Measurements from ENCODE around the gene CAVIN2.

Gene CAVIN2

DNA sequence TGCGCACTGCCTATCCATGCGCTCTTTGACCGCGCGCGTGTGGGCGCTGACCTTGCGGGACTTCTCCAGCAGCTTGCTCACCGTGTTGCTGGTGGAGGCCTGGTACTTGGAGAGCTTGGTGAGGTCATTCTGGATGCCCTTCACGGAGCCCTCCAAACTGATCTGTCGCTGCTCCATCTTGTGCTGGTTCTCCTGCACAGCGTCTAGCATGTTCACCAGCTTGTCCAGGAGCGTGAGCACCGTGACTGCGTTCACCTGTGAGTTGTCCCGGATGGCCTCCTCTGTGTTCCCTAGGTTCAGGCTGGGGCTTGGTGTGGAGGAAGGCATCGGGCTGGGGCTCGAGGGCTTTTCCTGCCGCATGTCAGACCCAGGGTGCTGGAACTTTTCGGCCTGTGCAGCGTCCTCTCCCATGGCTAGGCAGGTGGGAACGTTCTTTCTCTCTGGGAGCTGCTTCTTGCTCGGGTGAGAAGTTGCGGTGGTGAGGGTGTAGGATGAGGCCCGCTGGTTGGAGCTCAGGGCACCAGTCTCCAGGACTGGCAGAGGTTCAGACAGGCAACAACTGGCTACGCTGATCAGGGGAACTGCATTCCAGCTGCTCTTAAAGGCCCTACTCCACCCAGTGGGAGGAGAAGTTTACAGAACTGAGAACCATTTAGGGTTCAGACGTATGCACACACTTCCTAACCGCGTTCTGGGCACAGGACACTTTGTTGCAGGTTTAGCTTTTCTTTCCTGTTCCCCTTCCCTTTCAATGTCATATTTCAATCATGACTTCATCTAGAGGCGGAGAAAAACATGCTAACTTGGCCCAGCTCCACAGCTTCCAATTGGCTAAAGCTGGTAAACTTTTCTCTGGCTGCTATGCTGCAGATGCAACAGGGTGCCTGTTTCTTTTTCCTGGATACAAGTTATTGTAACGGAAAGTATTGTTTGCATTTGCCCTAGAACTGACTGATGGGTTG, at the start of gene CAVIN2:
Gene CAVIN2, minus strand, starts transcription at position 574 of the 962 bp plus-strand sequence. Its CDS starts 163 bp downstream, at position 411.
- DNase-seq = no peak

- no peak for DNase-seq
Measured at GRCh38 chr2:191895743-191896142, 48.9 kb upstream of the CAVIN2 start.

- no peak for DNase-seq
Measured at GRCh38 chr2:191895195-191895594, 48.3 kb upstream of the CAVIN2 start.

DNA sequence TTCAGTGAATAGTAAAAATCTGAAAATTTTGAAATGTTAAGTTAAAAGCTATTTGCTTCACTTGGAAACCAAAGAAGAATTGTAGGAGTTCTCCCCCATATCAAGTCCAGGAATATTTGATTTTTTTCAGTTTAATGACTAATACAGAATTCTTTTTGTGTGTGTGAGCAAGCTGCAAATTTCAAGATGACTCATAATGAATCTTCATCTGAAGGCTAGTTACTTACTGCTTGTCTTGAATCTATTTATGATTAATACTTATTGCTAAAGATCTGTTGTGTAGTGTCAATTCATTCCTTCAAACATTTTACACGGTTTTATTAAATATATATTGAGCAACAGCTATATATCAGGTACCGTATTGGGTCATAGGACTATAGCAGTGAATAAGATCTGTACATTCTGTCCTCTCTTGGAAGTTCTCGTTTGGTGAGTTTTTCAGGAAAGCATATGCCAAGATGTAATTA, 47.8 kb upstream of the CAVIN2 start:
- no peak for DNase-seq

DNA sequence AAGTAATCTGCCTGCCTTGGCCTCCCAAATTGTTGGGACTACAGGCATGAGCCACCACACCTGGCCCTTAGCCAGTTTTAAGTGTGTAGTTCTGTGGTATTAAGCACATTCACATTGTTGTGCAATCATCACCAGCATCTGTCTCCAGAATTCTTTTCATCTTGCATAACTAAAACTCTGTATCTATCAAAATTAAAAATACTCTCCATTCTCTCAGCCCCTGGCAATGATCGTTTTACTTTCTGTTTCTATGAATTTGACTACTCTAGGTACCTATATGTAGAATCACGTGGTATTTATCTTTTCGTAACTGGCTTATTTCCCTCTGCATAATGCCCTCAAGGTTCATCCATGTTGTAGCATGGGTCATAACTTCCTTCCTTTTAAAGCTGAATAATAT, 45.5 kb upstream of the CAVIN2 start:
- no peak for DNase-seq

DNA sequence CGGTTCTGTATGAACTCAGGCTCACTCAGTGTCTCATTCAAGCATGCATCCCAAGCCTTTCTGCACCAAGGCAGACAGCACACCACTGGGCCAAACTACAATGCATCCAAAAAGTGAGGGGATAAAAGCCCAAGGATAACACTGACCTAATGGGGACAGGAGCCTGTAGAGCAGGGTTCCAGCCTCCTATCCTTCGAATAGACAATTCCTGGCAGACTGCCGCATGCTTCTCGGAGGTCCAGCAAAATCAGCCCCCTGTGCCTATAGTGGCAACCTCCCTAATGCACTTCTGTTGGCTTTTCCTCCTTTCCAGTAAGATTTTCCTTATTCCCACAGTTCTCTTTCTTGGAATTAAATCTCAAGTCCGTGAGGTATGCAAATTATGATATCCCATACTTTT, 44.8 kb upstream of the CAVIN2 start:
- DNase-seq = no peak

GRCh38 chr2:191889931-191890330, 43.0 kb upstream of the CAVIN2 start:
- no peak for DNase-seq

DNA sequence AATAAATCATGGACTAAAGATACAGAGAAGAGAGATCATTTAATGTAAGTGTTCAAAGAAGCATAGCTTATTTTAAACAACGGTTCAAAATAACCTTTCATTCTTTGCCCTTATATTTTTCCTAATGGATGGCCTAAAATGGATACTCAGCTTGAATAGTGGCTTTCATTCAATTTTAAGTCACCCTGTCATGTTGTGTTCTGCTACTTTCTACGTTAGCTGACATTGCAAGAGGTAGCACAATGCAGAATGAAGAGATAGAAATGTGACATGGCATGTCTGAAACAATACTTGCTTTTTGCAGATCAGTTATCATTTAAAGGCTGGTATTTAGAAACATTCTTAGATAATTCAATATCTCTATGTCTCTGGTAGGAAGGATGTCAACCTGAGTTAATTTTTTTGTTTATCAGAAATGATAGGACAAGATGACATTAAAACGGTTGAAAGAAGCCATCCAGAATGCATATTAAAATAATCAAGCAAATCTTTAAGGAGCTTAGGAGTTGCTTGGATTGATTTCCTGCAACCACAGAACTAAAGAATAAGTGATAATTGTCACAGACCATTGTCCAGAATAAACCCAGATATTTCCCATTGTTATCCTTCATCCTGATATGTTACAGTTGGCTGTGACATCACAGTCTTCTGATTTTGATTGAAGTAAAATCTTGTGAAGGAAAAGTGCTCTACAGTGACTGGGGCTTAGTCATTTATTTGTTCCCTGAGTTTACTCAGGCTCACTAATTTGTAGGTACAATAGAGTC, 41.7 kb upstream of the CAVIN2 start:
- no peak for DNase-seq

GRCh38 chr2:191885650-191886049, 38.8 kb upstream of the CAVIN2 start:
- DNase-seq = no peak

- no peak for DNase-seq
Measured at GRCh38 chr2:191885098-191885497, 38.2 kb upstream of the CAVIN2 start.

GRCh38 chr2:191881982-191882816, 35.3 kb upstream of the CAVIN2 start:
- no peak for DNase-seq

- DNase-seq = no peak
Measured at GRCh38 chr2:191878548-191879279, 31.8 kb upstream of the CAVIN2 start.

DNA sequence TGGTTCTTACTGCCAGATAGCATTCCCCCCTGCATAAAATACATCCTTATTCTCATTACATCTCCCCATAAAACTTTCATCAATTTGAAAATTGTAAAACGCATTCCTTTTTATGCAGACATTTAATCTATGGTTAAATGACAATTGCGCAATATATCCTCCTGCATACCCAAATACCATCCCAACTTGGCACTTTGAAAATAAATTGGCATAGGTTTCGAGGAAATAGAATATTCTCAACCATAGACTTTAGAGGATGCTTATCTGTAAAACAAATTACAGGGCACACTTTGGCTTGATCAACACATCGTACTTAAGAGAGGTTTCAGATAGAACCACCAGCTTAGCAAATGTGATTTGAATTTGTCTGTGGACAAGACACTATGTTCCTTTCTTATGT, 31.0 kb upstream of the CAVIN2 start:
- no peak for DNase-seq

DNA sequence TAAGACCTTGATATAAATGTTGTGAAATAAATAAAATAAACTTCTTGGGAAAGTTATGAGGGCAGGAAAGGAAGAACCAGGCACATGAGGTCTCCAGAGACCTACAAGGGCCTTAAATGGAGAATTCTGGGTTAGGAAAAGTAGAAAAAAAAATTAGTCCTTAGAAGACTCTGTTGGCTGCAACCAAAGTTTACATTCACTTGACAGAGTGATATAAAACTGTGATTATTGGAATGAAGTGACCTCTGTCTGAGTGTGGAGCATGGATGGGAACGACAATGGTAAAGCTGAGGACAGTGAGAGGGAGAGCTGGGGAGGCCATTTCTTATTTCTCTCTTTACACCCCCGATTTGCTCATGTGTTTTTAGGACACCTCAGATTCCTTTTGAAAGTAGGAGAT, 29.0 kb upstream of the CAVIN2 start:
- DNase-seq = no peak

GRCh38 chr2:191870744-191871143, 23.9 kb upstream of the CAVIN2 start:
- DNase-seq = no peak

DNA sequence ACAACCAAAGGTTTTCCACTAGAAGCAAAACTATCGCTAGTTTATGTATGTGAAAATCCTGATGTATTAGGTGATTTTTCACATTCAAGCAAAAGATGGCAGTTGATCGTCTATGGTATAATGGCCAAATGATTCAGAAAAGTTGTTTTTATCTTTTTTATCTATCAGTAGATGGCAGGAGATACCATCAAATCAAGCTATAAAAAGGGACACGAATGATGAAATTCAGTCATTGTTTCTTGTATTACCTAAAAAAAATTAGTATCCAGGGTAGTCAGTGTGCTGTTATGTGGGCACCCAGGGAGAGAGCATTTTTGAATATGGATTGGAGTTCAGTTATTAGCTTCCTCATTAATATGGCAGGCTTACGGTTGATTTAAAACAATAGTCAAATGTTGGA, 22.9 kb upstream of the CAVIN2 start:
- no peak for DNase-seq

- DNase-seq = peak; percentile 90
Measured at GRCh38 chr2:191869178-191869577, 22.3 kb upstream of the CAVIN2 start.

GRCh38 chr2:191867507-191867847, 20.6 kb upstream of the CAVIN2 start:
- DNase-seq = no peak

DNA sequence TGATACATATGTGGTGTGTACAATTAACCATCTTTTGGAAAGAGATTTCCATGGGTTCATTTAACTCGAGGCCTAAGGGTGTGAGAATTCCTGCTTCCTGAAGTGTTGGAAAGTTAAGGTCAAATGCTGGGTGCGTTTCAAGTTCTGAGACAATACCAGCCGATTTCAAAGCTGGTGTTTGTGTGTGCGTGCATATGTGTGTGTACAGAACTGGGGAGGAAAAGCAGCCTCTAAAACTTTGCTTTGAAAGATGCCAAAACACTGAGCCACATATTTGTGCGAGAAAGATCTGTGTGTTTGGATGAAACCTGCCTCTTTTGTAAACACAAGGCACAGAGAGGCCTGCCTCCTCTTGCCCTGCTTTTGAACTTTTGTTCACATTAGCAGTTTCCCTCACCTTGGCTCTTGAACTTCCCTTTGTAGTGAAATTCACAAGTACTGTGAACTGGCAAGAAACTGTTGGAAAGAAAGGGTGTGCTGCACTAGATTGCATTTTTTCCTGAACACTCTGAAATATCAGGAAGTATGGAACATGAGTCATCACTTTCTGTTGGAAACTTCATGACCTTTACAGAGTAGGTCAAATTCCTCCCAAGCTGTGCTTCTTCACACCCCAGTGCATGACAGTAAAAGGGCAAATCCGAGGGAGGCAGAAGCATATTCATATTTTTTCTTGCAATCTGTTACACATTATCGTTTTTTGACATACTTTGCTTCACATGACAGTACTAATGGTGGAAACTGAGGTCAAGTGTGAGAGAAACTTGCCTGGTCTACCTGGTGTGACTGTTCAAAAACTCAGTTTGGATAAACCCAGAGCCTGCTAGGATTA, 20.0 kb upstream of the CAVIN2 start:
- no peak for DNase-seq

- no peak for DNase-seq
Measured at GRCh38 chr2:191866195-191866594, 19.3 kb upstream of the CAVIN2 start.

GRCh38 chr2:191864628-191865374, 17.9 kb upstream of the CAVIN2 start:
- DNase-seq = no peak

Measured in DMS153 (cell line).